HCT116 (cell line): ENCODE data around the gene PKHD1. TPM values are rescaled to one million over a fixed set of nuclear protein-coding genes. Genes with fewer than 3 reads are reported as not detected.

Experiments
- ATAC-seq: fragments of 200-7000 bp; cut with Tn5 transposase; 2 replicates; pipeline ENCODE4 v1.9.1; 2020; ENCODE audit warnings: mild to moderate bottlenecking, moderate library complexity
- BruUV-seq: library from RNA; stranded (reverse); fragments of 400-500 nt; replicated peaks from 2 replicates; lab custom pipeline; 2021; lab: Mats Ljungman, UMichigan
- CTCF ChIA-PET: fragments of 300-600 bp; sonication (Branson Sonifier 250); formaldehyde crosslinking; loops from one replicate; lab custom pipeline; 2021; ENCODE audit warnings: antibody characterized with exemption; lab: Charles Lee
- POLR2A ChIA-PET: fragments of 300-600, 350-600 bp; sonication (Branson Sonifier 250); formaldehyde crosslinking; loops from one replicate; lab custom pipeline; 2021; ENCODE audit warnings: antibody characterized with exemption; lab: Charles Lee
- RAD21 ChIA-PET, 2 experiments: fragments of 300-600 bp; sonication (Branson Sonifier 250); formaldehyde crosslinking; loops; one replicate each; lab custom pipeline; 2023; ENCODE audit warnings: low total read pairs in 2 of 2; ENCODE audit not compliant: uncharacterized antibody in 2 of 2, unreplicated experiment in 2 of 2, low non-redundant PET in 1 of 2; lab: Charles Lee
- DNase-seq: peaks from one replicate; pipeline ENCODE4 v3.0.0-alpha.2; 2010; ENCODE audit warnings: low read depth, low spot score
- H2AFZ ChIP-seq: fragments of 200-600 bp; shearing (Covaris generic), sonication (generic); 2 replicates; pipeline ENCODE4 v1.6.1; 2017; ENCODE audit warnings: low read depth, mixed run types, mixed read lengths, antibody characterized with exemption, low read length; ENCODE audit not compliant: poor library complexity, severe bottlenecking
- H3K27ac ChIP-seq: 2 replicates; pipeline ENCODE4 v1.5.1; 2012; ENCODE audit warnings: low read depth, low read length
- H3K27me3 ChIP-seq: fragments of 200-600 bp; sonication (generic); 2 replicates; pipeline ENCODE4 v1.6.1; 2016; ENCODE audit warnings: mixed run types, low read length, mixed read lengths; ENCODE audit not compliant: insufficient read depth
- H3K36me3 ChIP-seq, 2 experiments: fragments of 200-500 bp in 1 of 2; fragments of 200-600 bp in 1 of 2; sonication (Bioruptor generic) in 1 of 2; sonication (generic) in 1 of 2; 2 replicates each; pipeline versions ENCODE4 v1.5.1 to v1.6.1; 2014 to 2016; ENCODE audit warnings: low read length in 2 of 2, inconsistent platforms in 1 of 2, mixed read lengths in 1 of 2, mixed run types in 1 of 2; ENCODE audit not compliant: insufficient read depth in 2 of 2, control insufficient read depth in 1 of 2
- H3K4me1 ChIP-seq, 2 experiments: fragments of 200-600 bp in 1 of 2; sonication (generic) in 1 of 2; 2 replicates each; pipeline versions ENCODE4 v1.5.1 to v1.6.1; 2012 to 2017; ENCODE audit warnings: low read length in 2 of 2, inconsistent platforms in 1 of 2, mild to moderate bottlenecking in 1 of 2, mixed read lengths in 1 of 2, mixed run types in 1 of 2, moderate library complexity in 1 of 2; ENCODE audit not compliant: insufficient read depth in 2 of 2, control insufficient read depth in 1 of 2
- H3K4me2 ChIP-seq: fragments of 200-600 bp; sonication (generic); 2 replicates; pipeline ENCODE4 v1.6.1; 2017; ENCODE audit warnings: mixed run types, low read length, mixed read lengths
- H3K4me3 ChIP-seq, 2 experiments: fragments of 200-600 bp in 1 of 2; sonication (generic) in 1 of 2; replicated peaks in 1 of 2; 2 replicates each; pipeline ENCODE4 v1.5.1; 2011 to 2016; ENCODE audit warnings: low read length in 2 of 2, control low read depth in 1 of 2, low read depth in 1 of 2, mild to moderate bottlenecking in 1 of 2, mixed read lengths in 1 of 2, mixed run types in 1 of 2
- H3K79me2 ChIP-seq: fragments of 200-600 bp; sonication (generic); 2 replicates; pipeline ENCODE4 v1.6.1; 2017; ENCODE audit warnings: mild to moderate bottlenecking, mixed run types, low read length, moderate library complexity, mixed read lengths; ENCODE audit not compliant: insufficient read depth
- H3K9ac ChIP-seq: fragments of 200-600 bp; sonication (generic); 2 replicates; pipeline ENCODE4 v1.6.1; 2016; ENCODE audit warnings: low read length, mixed read lengths
- H3K9me2 ChIP-seq: fragments of 200-600 bp; sonication (generic), shearing (Covaris generic); 2 replicates; pipeline ENCODE4 v1.6.1; 2017; ENCODE audit warnings: mixed run types, mild to moderate bottlenecking, moderate library complexity; ENCODE audit not compliant: insufficient read depth
- H3K9me3 ChIP-seq, 2 experiments: fragments of 200-500 bp in 1 of 2; fragments of 200-600 bp in 1 of 2; sonication (Bioruptor generic) in 1 of 2; sonication (generic) in 1 of 2; 2 replicates each; pipeline ENCODE4 v1.6.1; 2014 to 2017; ENCODE audit warnings: low read length in 2 of 2, mixed read lengths in 2 of 2, inconsistent platforms in 1 of 2, low read depth in 1 of 2, mild to moderate bottlenecking in 1 of 2, mixed run types in 1 of 2, moderate library complexity in 1 of 2; ENCODE audit not compliant: control insufficient read depth in 1 of 2, insufficient read depth in 1 of 2
- H4K20me1 ChIP-seq: fragments of 200-600 bp; sonication (generic), shearing (Covaris generic); 2 replicates; pipeline ENCODE4 v1.6.1; 2017; ENCODE audit warnings: mixed run types, mild to moderate bottlenecking, moderate library complexity; ENCODE audit not compliant: insufficient read depth
- CBX3 ChIP-seq: IDR thresholded peaks from 2 replicates; pipeline ENCODE4 v1.6.1; 2012; ENCODE audit warnings: low read depth
- CEBPB ChIP-seq: IDR thresholded peaks from 2 replicates; pipeline ENCODE4 v1.6.1; 2012; ENCODE audit warnings: low read depth
- ELF1 ChIP-seq: IDR thresholded peaks from 2 replicates; pipeline ENCODE4 v1.6.1; 2012; ENCODE audit warnings: low read depth, borderline replicate concordance
- POLR2A ChIP-seq: IDR thresholded peaks from 2 replicates; pipeline ENCODE4 v1.7.0; 2011; ENCODE audit warnings: borderline replicate concordance; ENCODE audit not compliant: insufficient read depth, insufficient read length; ENCODE audit errors: extremely low read depth
- POLR2AphosphoS5 ChIP-seq: IDR thresholded peaks from 2 replicates; pipeline ENCODE4 v1.6.1; 2011; ENCODE audit warnings: mild to moderate bottlenecking, low read depth, low read length, moderate library complexity
- RAD21 ChIP-seq: IDR thresholded peaks from 2 replicates; pipeline ENCODE4 v1.6.1; 2012; ENCODE audit warnings: low read depth, mild to moderate bottlenecking
- SIN3A ChIP-seq: IDR thresholded peaks from 2 replicates; pipeline ENCODE4 v1.6.1; 2012; ENCODE audit warnings: low read depth
- SP1 ChIP-seq: IDR thresholded peaks from 2 replicates; pipeline ENCODE4 v1.6.1; 2012; ENCODE audit warnings: low read depth
- YY1 ChIP-seq: IDR thresholded peaks from 2 replicates; pipeline ENCODE4 v1.6.1; 2011; ENCODE audit warnings: low read length, low read depth, moderate library complexity, mild to moderate bottlenecking; ENCODE audit not compliant: insufficient replicate concordance; ENCODE audit errors: extremely low read depth
- intact Hi-C: fragments of 100-400 bp; cut with micrococcal nuclease; formaldehyde crosslinking; loops from 2 replicates; pipeline ENCODE4 v1.10.0; 2022
- total RNA-seq: library from RNA; stranded (reverse); gene quantifications from one replicate; pipeline ENCODE4 v1.2.1, GENCODE V29; 2021; ENCODE audit not compliant: unreplicated experiment
- TF ChIP-seq, protein P1 (sequence below): IDR thresholded peaks from 2 replicates; pipeline ENCODE4 v1.6.1; 2012
- TF ChIP-seq, protein P2 (sequence below): IDR thresholded peaks from 2 replicates; pipeline ENCODE4 v1.6.1; 2012
- TF ChIP-seq, protein P3 (sequence below): IDR thresholded peaks from 2 replicates; pipeline ENCODE4 v1.6.1; 2011; ENCODE audit warnings: mild to moderate bottlenecking, low read length, moderate library complexity; ENCODE audit not compliant: insufficient replicate concordance; ENCODE audit errors: extremely low read depth

The PKHD1 gene
- total RNA-seq, 1 experiment from 2014 or later = not detected

DNA sequence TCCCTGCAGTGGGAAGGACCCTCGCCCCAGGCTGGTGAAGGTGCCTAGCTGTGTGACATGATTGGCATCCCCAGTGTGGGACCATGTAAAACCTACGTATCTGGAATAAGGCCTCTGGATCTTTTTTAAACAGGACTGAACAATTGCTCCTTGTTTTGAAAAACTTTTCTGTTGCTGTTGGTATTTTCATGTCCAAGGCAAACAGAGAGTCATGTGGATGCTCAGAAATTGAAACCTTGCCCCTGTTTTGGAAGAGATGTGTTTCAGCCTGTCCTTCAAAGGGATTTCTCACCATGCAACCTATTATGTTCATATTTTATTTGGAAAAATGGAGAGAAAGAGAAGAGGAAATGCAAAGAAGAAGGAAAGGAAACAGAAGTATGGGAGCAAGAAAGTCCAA, 362.3 kb downstream of the PKHD1 start:
- CTCF ChIA-PET = no interaction called here
- TF ChIP-seq CEBPB (no peak), CBX3 (no peak), SIN3A (no peak), POLR2AphosphoS5 (no peak), POLR2A (no peak), RAD21 (no peak), SP1 (no peak), ELF1 (no peak), YY1 (no peak)
- TF ChIP-seq, protein P1, sequence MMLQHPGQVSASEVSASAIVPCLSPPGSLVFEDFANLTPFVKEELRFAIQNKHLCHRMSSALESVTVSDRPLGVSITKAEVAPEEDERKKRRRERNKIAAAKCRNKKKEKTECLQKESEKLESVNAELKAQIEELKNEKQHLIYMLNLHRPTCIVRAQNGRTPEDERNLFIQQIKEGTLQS = no peak
- TF ChIP-seq, protein P2, sequence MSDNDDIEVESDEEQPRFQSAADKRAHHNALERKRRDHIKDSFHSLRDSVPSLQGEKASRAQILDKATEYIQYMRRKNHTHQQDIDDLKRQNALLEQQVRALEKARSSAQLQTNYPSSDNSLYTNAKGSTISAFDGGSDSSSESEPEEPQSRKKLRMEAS = no peak
- TF ChIP-seq, protein P3, sequence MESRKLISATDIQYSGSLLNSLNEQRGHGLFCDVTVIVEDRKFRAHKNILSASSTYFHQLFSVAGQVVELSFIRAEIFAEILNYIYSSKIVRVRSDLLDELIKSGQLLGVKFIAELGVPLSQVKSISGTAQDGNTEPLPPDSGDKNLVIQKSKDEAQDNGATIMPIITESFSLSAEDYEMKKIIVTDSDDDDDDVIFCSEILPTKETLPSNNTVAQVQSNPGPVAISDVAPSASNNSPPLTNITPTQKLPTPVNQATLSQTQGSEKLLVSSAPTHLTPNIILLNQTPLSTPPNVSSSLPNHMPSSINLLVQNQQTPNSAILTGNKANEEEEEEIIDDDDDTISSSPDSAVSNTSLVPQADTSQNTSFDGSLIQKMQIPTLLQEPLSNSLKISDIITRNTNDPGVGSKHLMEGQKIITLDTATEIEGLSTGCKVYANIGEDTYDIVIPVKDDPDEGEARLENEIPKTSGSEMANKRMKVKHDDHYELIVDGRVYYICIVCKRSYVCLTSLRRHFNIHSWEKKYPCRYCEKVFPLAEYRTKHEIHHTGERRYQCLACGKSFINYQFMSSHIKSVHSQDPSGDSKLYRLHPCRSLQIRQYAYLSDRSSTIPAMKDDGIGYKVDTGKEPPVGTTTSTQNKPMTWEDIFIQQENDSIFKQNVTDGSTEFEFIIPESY = no peak

More for the DNA sequence above, 362.3 kb downstream of the PKHD1 start:
- DNase-seq (no peak), ATAC-seq (no peak)
- no peaks in the 10 kb centered on the region for H4K20me1 ChIP-seq
- peaks cover 0 to 3% of the 10 kb centered on the region in 2 experiments; a peak in 1 of 4 replicates for H3K9me3 ChIP-seq
- no peaks in the 10 kb centered on the region for H3K27me3 ChIP-seq
- no peak overlapping the region for H2AFZ ChIP-seq
- ChIA-PET POLR2A (no interaction called here), RAD21 (no interaction called here)
- no peak overlapping the region for H3K9ac ChIP-seq
- no peaks in the 10 kb centered on the region for H3K79me2 ChIP-seq
- no TSS peak for BruUV-seq
- H3K27ac ChIP-seq = no peak overlapping the region
- H3K9me2 ChIP-seq = no peaks in the 10 kb centered on the region
- intact Hi-C loops = no loop called here
- H3K4me1 ChIP-seq = no peaks in the 10 kb centered on the region
- no peaks in the 10 kb centered on the region for H3K36me3 ChIP-seq
- no peak overlapping the region for H3K4me2 ChIP-seq
- H3K4me3 ChIP-seq = no peak overlapping the region
